OCI-LY1 (cell line): Measurements from ENCODE around the gene AK5.

Experiments used
- EZH2 ChIP-seq: fragments of 200-600 bp; sonication (generic), shearing (Covaris generic); IDR thresholded peaks from 2 replicates; pipeline ENCODE4 v1.8.0; 2017; ENCODE audit warnings: borderline replicate concordance, mixed run types, mild to moderate bottlenecking, antibody characterized with exemption, low read length, moderate library complexity, mixed read lengths
- TF ChIP-seq, protein P1 (sequence below): fragments of 200-600 bp; sonication (generic), shearing (Covaris generic); IDR thresholded peaks from 2 replicates; pipeline ENCODE4 v1.5.1; 2017; ENCODE audit warnings: mild to moderate bottlenecking, antibody characterized with exemption, low read length, moderate library complexity, mixed read lengths

DNA sequence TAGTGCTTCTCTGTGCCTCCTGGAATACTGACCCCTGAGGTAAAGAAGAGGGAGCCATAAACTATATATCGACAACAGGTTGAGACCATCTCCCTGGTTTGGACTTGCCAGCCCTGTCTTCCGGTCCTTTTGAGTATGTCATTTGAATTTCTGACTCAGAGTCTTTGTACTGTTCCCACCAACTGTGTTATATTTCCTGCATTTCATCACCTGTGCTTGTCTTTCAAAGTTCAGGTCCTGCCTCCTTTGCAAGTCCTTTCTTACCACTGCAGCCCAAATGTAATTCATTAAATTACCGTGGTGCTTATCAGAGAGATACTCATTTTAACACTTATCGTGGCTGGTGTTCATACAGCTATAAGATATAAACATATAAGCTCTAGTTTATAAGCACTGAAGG, 10.7 kb downstream of the AK5 start:
- TF ChIP-seq, protein P1, sequence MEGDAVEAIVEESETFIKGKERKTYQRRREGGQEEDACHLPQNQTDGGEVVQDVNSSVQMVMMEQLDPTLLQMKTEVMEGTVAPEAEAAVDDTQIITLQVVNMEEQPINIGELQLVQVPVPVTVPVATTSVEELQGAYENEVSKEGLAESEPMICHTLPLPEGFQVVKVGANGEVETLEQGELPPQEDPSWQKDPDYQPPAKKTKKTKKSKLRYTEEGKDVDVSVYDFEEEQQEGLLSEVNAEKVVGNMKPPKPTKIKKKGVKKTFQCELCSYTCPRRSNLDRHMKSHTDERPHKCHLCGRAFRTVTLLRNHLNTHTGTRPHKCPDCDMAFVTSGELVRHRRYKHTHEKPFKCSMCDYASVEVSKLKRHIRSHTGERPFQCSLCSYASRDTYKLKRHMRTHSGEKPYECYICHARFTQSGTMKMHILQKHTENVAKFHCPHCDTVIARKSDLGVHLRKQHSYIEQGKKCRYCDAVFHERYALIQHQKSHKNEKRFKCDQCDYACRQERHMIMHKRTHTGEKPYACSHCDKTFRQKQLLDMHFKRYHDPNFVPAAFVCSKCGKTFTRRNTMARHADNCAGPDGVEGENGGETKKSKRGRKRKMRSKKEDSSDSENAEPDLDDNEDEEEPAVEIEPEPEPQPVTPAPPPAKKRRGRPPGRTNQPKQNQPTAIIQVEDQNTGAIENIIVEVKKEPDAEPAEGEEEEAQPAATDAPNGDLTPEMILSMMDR = no peak
- no peak for TF ChIP-seq EZH2
